Hepatocyte (in vitro differentiated cells): ENCODE results near the gene HELB. TPM values are rescaled to one million over a fixed set of nuclear protein-coding genes. Genes with fewer than 3 reads are reported as not detected.
"Not testable (repeated sequence)": the region's sequence is repeated elsewhere in the genome, so short reads cannot be mapped to it uniquely, and the experiment has no call there.

ENCODE experiments used
- DNase-seq: peaks from one replicate; pipeline ENCODE4 v3.0.0-alpha.2; 2016; ENCODE audit warnings: low spot score
- H2AFZ ChIP-seq: fragments of 200-600 bp; sonication (generic); 2 replicates; pipeline ENCODE4 v1.6.0; 2016; ENCODE audit warnings: antibody characterized with exemption, mild to moderate bottlenecking
- H3K27ac ChIP-seq: fragments of 200-600 bp; sonication (generic); 2 replicates; pipeline ENCODE4 v1.5.1; 2016; ENCODE audit warnings: mild to moderate bottlenecking
- H3K27me3 ChIP-seq: fragments of 200-600 bp; sonication (generic); 2 replicates; pipeline ENCODE4 v1.6.1; 2016
- H3K36me3 ChIP-seq: fragments of 200-600 bp; sonication (generic); replicated peaks from 2 replicates; pipeline ENCODE4 v1.5.1; 2016; ENCODE audit warnings: low read depth; ENCODE audit not compliant: insufficient read depth
- H3K4me1 ChIP-seq: fragments of 200-600 bp; sonication (generic); 2 replicates; pipeline ENCODE4 v1.5.1; 2016; ENCODE audit warnings: mild to moderate bottlenecking, moderate library complexity; ENCODE audit not compliant: insufficient read depth
- H3K4me2 ChIP-seq: fragments of 200-600 bp; sonication (generic); 2 replicates; pipeline ENCODE4 v1.6.0; 2016
- H3K4me3 ChIP-seq: fragments of 200-600 bp; sonication (generic); 2 replicates; pipeline ENCODE4 v1.5.1; 2016; ENCODE audit warnings: mild to moderate bottlenecking
- H3K79me2 ChIP-seq: fragments of 200-600 bp; sonication (generic); 2 replicates; pipeline ENCODE4 v1.6.0; 2017; ENCODE audit warnings: mild to moderate bottlenecking
- H3K9me2 ChIP-seq: fragments of 200-600 bp; sonication (generic); replicated peaks from 2 replicates; pipeline ENCODE4 v1.6.0; 2017; ENCODE audit warnings: mild to moderate bottlenecking; ENCODE audit not compliant: insufficient read depth
- H3K9me3 ChIP-seq: fragments of 200-600 bp; sonication (generic); 2 replicates; pipeline ENCODE4 v1.5.1; 2016; ENCODE audit warnings: low read depth, mild to moderate bottlenecking
- H4K20me1 ChIP-seq: fragments of 200-600 bp; sonication (generic); 2 replicates; pipeline ENCODE4 v1.6.0; 2016; ENCODE audit warnings: mild to moderate bottlenecking; ENCODE audit not compliant: insufficient read depth, poor library complexity, severe bottlenecking
- EZH2 ChIP-seq: fragments of 200-600 bp; sonication (generic); IDR thresholded peaks from 2 replicates; pipeline ENCODE4 v1.6.1; 2016; ENCODE audit warnings: antibody characterized with exemption, mild to moderate bottlenecking, borderline replicate concordance
- EZH2phosphoT487 ChIP-seq: fragments of 200-600 bp; sonication (generic); IDR thresholded peaks from one replicate; pipeline ENCODE4 v1.6.1; 2018; ENCODE audit warnings: antibody characterized with exemption, mild to moderate bottlenecking, low read depth, moderate library complexity; ENCODE audit not compliant: unreplicated experiment, severe bottlenecking
- WGBS: methylation state at CpG from one replicate; pipeline ENCODE4 v1.1.6; 2016; ENCODE audit warnings: low lambda C conversion rate; ENCODE audit errors: missing lambda C conversion rate; 5-methylcytosine and 5-hydroxymethylcytosine counted together
- polyA plus RNA-seq: library from polyadenylated mRNA; unstranded; fragments of >200 nt; fragmentation: Nextera tagmentation; extraction: Ambion mirVana; gene quantifications from 2 replicates; pipeline ENCODE4 v1.2.1, GENCODE V29; 2016
- total RNA-seq: library from RNA; depleted of rRNA; stranded (reverse); fragments of >200 nt; gene quantifications from 2 replicates; pipeline ENCODE4 v1.2.3, GENCODE V29; 2014
- TF ChIP-seq, protein P1 (sequence below): fragments of 200-600 bp; sonication (generic); IDR thresholded peaks from 2 replicates; pipeline ENCODE4 v1.5.1; 2016; ENCODE audit warnings: antibody characterized with exemption, mild to moderate bottlenecking; ENCODE audit not compliant: poor library complexity

Gene HELB
- total and polyA plus RNA-seq, 2 experiments from 2014 or later, result 1.5 to 4.6 TPM

DNA sequence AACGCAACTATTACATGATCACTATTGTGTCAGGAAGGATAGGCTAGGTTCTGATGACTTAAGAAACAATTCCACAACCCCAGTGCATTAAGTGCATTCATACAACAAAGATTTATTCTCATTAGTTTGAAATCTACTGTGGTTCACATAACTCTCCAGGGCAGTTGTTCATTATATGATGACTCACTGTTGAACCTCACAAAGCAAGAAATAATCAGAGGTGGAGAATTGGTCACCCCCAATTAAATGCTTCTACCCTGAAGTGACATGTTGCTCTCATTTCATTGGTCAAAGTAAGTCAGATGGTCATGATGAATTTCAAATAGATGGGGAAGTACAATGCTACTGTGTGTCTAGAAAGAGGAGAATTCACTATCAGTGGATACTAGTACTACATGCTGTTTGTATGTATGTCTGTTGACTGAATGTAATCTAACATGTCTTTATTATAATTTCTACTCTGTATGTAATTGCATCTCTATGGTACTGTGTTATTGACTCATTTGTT is 6.1 kb upstream of the HELB start:
- Histone ChIP-seq H3K9me3 (no peaks in the 10 kb centered on the region), H3K4me2 (no peak overlapping the region), H3K27ac (no peak overlapping the region), H2AFZ (no peak overlapping the region), H3K9me2 (no peaks in the 10 kb centered on the region), H3K36me3 (no peaks in the 10 kb centered on the region), H3K79me2 (no peaks in the 10 kb centered on the region), H4K20me1 (no peaks in the 10 kb centered on the region), H3K27me3 (peaks cover 4% of the 10 kb centered on the region), H3K4me1 (no peaks in the 10 kb centered on the region), H3K4me3 (no peak overlapping the region)
- TF ChIP-seq, protein P1, sequence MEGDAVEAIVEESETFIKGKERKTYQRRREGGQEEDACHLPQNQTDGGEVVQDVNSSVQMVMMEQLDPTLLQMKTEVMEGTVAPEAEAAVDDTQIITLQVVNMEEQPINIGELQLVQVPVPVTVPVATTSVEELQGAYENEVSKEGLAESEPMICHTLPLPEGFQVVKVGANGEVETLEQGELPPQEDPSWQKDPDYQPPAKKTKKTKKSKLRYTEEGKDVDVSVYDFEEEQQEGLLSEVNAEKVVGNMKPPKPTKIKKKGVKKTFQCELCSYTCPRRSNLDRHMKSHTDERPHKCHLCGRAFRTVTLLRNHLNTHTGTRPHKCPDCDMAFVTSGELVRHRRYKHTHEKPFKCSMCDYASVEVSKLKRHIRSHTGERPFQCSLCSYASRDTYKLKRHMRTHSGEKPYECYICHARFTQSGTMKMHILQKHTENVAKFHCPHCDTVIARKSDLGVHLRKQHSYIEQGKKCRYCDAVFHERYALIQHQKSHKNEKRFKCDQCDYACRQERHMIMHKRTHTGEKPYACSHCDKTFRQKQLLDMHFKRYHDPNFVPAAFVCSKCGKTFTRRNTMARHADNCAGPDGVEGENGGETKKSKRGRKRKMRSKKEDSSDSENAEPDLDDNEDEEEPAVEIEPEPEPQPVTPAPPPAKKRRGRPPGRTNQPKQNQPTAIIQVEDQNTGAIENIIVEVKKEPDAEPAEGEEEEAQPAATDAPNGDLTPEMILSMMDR, result no peak
- TF ChIP-seq EZH2phosphoT487 (no peak), EZH2 (no peak)
- DNase-seq, result no peak
- 93% methylated on average over 1 of the region's 1 CpG for WGBS

DNA sequence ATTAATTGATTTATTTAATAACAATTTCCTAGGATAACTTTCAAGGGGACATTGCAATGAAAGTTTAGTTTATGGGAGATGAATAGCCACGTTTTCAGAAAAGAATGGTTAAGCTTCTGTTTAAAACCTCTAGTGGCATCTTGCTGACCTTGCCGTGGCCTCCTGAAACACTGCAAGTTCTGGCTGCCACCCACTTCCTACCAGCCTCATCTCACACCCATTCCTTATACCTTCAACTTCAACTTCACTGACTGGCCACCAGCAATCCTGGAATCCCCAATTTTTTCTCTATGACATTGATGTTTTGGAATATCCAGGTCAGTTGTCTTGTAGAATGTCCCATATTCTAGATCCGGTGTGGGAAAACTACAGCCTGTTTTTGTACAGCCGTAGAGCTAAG is 5.2 kb upstream of the HELB start:
- Histone ChIP-seq H3K4me1 (no peaks in the 10 kb centered on the region), H3K4me3 (no peak overlapping the region), H3K4me2 (no peak overlapping the region), H3K79me2 (no peaks in the 10 kb centered on the region), H3K27ac (no peak overlapping the region), H3K9me2 (no peaks in the 10 kb centered on the region), H4K20me1 (no peaks in the 10 kb centered on the region), H3K27me3 (peaks cover 2% of the 10 kb centered on the region), H3K9me3 (no peaks in the 10 kb centered on the region), H3K36me3 (no peaks in the 10 kb centered on the region), H2AFZ (no peak overlapping the region)
- no peak for DNase-seq
- WGBS, result 84% methylated on average over 4 of the region's 4 CpGs
- no peak for TF ChIP-seq EZH2
- TF ChIP-seq EZH2phosphoT487, result no peak
- TF ChIP-seq, protein P1, result no peak

DNA sequence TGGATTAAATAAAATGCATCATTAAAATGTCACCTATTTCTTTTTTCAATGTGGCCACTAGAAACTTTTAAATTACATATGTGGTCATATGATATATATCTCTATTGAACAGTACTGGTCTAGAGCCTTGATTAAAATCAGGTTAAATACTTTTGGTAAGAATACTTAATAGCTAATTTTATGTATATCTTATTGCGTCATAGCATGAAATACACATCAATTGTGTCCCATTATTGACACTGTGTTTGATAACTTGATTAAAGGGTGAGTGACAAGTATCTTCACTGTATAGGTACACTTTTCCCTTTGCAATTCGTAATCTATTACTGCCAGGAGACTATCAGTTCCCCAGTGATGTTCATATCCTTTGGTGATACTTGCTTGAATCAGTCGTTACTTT is 4.4 kb upstream of the HELB start:
- DNase-seq, result no peak
- H4K20me1 ChIP-seq, result no peaks in the 10 kb centered on the region
- H3K27ac ChIP-seq, result no peak overlapping the region
- no peaks in the 10 kb centered on the region for H3K9me3 ChIP-seq
- H2AFZ ChIP-seq, result no peak overlapping the region
- no peak overlapping the region for H3K4me2 ChIP-seq
- no peak overlapping the region for H3K4me3 ChIP-seq
- no peaks in the 10 kb centered on the region for H3K27me3 ChIP-seq
- no peaks in the 10 kb centered on the region for H3K4me1 ChIP-seq
- 89% methylated on average over 3 of the region's 3 CpGs for WGBS
- no peaks in the 10 kb centered on the region for H3K9me2 ChIP-seq
- H3K79me2 ChIP-seq, result no peaks in the 10 kb centered on the region
- TF ChIP-seq EZH2, result no peak
- no peak for TF ChIP-seq EZH2phosphoT487
- TF ChIP-seq, protein P1, result no peak
- no peaks in the 10 kb centered on the region for H3K36me3 ChIP-seq

DNA sequence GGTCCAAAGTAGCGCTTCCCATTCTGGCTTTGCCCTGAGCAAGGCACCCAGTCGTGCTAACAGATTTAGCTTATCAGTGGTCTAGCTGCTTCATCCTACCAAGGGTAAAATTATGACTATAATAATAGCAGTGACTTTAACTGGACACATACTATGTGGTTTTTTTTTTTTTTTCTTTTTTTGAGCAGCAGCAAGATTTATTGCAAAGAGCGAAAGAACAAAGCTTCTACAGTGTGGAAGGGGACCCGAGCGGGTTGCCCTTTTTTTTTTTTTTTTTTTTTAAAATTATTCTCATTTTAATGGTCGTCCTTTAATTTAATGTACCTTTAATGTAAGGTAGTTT is 505 bp downstream of the HELB start:
- TF ChIP-seq EZH2 (no peak), EZH2phosphoT487 (no peak)
- TF ChIP-seq, protein P1, result no peak
- peaks cover 4% of the 10 kb centered on the region for H3K79me2 ChIP-seq
- peak overlapping the region; percentile 79 for H3K4me2 ChIP-seq
- peak overlapping the region; percentile 24 for H3K4me3 ChIP-seq
- no peak for DNase-seq
- H3K27me3 ChIP-seq, result no peaks in the 10 kb centered on the region
- H3K27ac ChIP-seq, result peak overlapping the region; percentile 84
- no peaks in the 10 kb centered on the region for H3K4me1 ChIP-seq
- no peaks in the 10 kb centered on the region for H3K36me3 ChIP-seq
- no peaks in the 10 kb centered on the region for H4K20me1 ChIP-seq
- no peaks in the 10 kb centered on the region for H3K9me2 ChIP-seq
- H2AFZ ChIP-seq, result peak overlapping the region; percentile 81
- H3K9me3 ChIP-seq, result no peaks in the 10 kb centered on the region
- 18% methylated on average over 6 of the region's 6 CpGs for WGBS

- peak overlapping the region; percentile 24 for H3K4me3 ChIP-seq
- not testable (repeated sequence) for DNase-seq
These were observed 1.1 kb downstream of the HELB start for GRCh38 chr12:66303316-66303804.

More at GRCh38 chr12:66303316-66303804, 1.1 kb downstream of the HELB start:
- not testable (repeated sequence) for H3K27me3 ChIP-seq, H3K79me2 ChIP-seq, H4K20me1 ChIP-seq, H3K4me1 ChIP-seq, H3K9me3 ChIP-seq, H3K36me3 ChIP-seq, H3K9me2 ChIP-seq, H3K27ac ChIP-seq
- Histone ChIP-seq H2AFZ (peak overlapping the region; percentile 81), H3K4me2 (peak overlapping the region; percentile 79)
- WGBS, result 95% methylated on average over 14 of the region's 14 CpGs
